SKM-1 (cell line): ENCODE measurements around the gene MEN1.
A peak's percentile ranks its signal among the peaks of the same experiment; 100 is the strongest.

ENCODE experiments used
- DNase-seq: peaks from one replicate; lab custom pipeline; 2025; ENCODE audit not compliant: unreplicated experiment; lab: John Stamatoyannopoulos, UW

MEN1 gene

GRCh38 chr11:64803158-64803845 lies 7.0 kb downstream of the MEN1 start, which contains the start of gene MAP4K2:
Gene MAP4K2 (minus strand): TSS chr11:64803214. CDS start chr11:64803149, 65 bp downstream.
- DNase-seq = peak; percentile 51

- DNase-seq = no peak
Measured at GRCh38 chr11:64802370-64803157, 7.8 kb downstream of the MEN1 start.

- DNase-seq = no peak
Measured at GRCh38 chr11:64801561-64802369, 8.6 kb downstream of the MEN1 start.

GRCh38 chr11:64801158-64801464 lies 9.2 kb downstream of the MEN1 start:
- no peak for DNase-seq

- DNase-seq = no peak
Measured at GRCh38 chr11:64800303-64801157, 9.8 kb downstream of the MEN1 start.

GRCh38 chr11:64799623-64800302 lies 10.6 kb downstream of the MEN1 start:
- DNase-seq = no peak

DNA sequence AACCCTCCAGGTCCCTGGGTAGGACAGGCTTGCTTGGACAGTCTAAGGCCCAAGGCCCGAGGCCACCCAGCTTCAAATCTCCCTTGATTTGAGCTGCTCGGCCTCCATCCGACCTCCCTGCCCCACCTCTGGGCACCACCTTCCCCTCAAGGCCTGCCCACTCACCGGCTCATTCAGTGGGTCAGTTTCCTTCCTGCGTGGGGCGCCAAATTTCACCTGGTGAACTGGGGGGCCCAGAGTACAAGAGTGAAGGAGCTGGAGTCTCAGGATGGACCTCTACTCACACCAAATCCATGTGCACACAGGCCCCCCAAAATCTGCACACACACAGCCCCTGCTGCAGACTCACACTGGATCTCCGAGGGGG lies 11.1 kb downstream of the MEN1 start:
- DNase-seq = no peak

GRCh38 chr11:64796757-64797541 lies 13.4 kb downstream of the MEN1 start:
- DNase-seq = no peak

DNA sequence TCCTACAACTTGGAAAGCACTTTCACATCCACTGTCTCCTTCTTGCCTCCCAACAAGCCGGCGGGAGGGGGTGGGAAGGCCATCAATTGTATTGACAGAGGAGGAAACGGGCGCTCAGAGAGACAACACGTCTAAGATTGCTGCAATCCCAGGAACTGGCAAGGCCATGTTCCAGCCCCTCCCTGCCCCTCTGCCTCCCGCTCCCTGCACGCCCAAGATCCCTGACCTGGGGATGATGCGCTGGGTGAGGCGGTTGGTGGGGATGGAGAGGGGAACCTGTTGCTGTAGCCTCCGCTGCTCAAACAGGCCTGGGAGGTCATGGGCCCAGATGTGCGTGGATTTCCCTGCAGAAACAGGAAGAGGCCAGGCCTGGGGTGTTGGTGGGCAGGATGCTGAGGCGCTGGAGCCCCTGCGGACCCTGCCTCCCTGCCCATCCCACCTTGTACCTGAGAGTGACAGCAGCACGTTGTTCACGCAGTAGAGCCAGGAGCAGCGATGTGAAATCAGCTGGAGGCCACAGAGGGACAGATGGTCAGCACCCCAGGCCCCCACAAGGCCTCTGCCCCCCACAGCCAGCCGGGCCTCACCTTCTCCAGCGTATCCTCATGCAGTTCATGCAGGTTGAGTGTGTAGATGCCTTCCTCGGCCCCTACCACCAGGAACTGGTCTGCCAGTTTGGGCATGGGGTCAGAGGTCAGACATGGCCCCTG lies 14.1 kb downstream of the MEN1 start:
- DNase-seq = no peak

- DNase-seq = no peak
Measured at GRCh38 chr11:64794526-64794925, 15.8 kb downstream of the MEN1 start.

DNA sequence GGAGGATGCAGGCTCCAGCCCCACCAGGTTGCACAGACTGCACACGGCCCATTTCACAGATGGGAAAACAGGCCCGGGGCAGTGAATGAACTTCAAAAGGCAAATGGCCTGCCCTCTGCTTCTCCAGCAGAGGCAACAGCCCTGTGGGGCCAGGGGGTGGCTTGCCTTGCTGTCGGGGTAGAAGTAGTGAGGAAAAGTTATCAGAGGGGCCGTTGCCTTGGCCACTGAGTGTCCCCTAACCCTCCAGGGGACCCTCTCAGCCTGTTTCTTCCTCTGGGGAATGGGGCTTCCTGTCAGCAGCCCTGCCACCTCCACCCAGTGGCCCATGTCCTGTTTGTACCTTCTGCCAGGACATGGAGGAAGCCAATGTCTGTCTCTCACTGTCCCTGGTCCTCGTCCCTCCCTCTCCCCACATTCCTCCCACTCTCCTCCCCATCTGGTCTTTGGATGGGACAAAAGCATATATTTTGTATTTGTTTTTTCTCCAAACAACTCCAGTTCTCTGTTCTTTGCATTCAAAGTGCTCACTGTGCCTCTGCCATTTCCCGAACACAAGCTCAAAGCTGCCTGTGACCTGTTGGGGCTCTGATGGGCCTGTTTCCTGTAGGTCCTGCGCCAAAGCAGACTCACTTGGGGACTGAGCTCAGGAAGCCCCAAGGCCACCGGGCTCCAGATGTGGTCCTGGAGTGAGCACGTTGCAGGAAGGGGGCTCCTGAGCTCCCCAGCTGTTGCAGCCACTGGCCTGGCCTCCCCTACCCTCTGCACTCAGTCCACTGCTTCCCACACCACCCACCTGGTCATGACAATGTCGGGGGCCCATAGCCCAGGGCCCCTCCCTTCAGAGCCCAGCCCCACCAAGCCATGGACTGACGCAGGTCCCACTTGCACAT lies 16.8 kb downstream of the MEN1 start:
- DNase-seq = no peak

DNA sequence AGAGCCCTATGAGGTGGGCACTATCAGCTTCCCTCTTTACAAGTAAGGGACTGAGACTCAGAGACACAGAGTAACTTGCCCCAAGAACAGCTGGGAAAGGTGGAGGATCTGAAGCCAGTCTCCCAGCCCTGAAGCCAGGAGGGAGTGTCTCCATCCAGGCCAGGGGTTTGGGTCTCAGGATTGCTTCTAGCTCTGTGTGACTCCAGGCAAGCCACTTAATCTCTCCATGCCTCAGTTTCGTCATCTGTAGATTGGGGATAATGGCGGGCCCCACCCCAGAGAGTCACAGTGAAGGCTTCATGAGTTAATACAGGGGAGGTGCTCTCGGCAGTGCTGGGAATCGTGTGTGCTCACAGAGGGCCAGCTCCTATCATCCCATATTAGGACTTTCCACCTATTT lies 17.9 kb downstream of the MEN1 start:
- DNase-seq = no peak

- DNase-seq = no peak
Measured at GRCh38 chr11:64791781-64792291, 18.5 kb downstream of the MEN1 start.

DNA sequence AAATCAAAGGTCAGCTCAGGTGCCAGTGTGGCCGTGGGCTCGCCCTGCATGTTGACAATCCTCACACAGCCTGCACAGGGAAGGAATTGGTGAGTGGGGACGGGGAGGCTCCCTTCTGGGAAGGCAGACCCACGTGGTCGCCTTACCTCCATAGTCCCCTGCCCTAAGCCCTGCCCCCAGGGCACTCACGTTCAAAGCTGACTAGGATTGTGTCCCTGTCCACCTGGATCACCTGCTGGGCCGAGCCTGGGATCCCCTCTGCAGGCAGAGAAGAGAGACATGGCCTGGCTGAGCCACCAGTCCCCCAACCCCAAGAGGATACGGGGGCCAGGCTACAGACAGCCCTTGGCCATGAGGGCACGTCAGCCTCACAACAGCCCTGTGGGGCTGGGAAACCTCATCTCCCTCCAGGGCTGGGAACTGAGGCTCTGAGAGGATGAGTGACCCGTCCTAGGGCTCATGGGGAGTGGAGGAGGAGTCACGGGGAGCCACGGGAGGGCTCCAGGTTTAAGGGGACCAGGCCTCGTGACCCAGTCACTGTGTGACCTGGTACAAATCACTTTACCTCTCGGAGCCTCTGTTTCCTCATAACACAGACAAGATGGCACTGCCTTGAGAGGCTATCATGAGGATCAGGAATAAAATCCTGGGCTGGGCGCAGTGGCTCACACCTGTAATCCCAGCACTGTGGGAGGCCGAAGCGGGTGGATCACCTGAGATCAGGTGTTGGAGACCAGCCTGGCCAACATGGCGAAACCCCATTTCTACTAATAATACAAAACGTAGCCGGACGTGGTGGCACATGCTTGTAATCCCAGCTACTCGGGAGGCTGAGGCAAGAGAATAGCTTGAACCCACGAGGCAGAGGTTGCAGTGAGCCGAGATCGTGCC lies 19.9 kb downstream of the MEN1 start:
- no peak for DNase-seq

GRCh38 chr11:64789331-64790204 lies 20.8 kb downstream of the MEN1 start:
- no peak for DNase-seq
